Caco-2 (cell line): Measurements from ENCODE around the gene OR2AE1. TPM values are rescaled to one million over a fixed set of nuclear protein-coding genes. Genes with fewer than 3 reads are reported as not detected.

Experiments
- BruUV-seq: library from RNA; stranded (reverse); fragments of 400-500 nt; replicated peaks from 2 replicates; lab custom pipeline; 2021; lab: Mats Ljungman, UMichigan
- CTCF ChIA-PET: fragments of 300-600 bp; sonication (Branson Sonifier 250); formaldehyde crosslinking; loops from one replicate; lab custom pipeline; 2022; ENCODE audit warnings: antibody characterized with exemption; lab: Charles Lee
- POLR2A ChIA-PET: fragments of 300-600 bp; sonication (Branson Sonifier 250); formaldehyde crosslinking; loops from one replicate; lab custom pipeline; 2022; ENCODE audit warnings: antibody characterized with exemption; lab: Charles Lee
- DNase-seq, 2 experiments: peaks; one replicate each; pipeline versions ENCODE4 v3.0.0 to v3.0.0-alpha.2; 2020 to 2022
- H3K27me3 ChIP-seq: replicated peaks from 2 replicates; pipeline ENCODE4 v1.6.0; 2011; ENCODE audit warnings: low read length; ENCODE audit not compliant: control insufficient read depth, insufficient read depth
- H3K36me3 ChIP-seq: 2 replicates; pipeline ENCODE4 v1.5.1; 2011; ENCODE audit warnings: low read length; ENCODE audit not compliant: control insufficient read depth, insufficient read depth
- H3K4me1 ChIP-seq: fragments of 250-450 bp; sonication (Bioruptor Pico); 2 replicates; pipeline ENCODE4 v1.5.1; 2020; ENCODE audit warnings: mild to moderate bottlenecking
- H3K4me3 ChIP-seq: 2 replicates; pipeline ENCODE4 v1.5.1; 2011; ENCODE audit warnings: low read depth, mild to moderate bottlenecking, control low read depth, low read length
- H3K9me3 ChIP-seq: fragments of 250-450 bp; sonication (Bioruptor Pico); 2 replicates; pipeline ENCODE4 v1.5.1; 2020; ENCODE audit warnings: mild to moderate bottlenecking, moderate library complexity
- H3K27ac Mint-ChIP-seq: one replicate; pipeline ENCODE4 v1.8.0; 2022; ENCODE audit warnings: mixed read lengths; ENCODE audit not compliant: unreplicated experiment
- H3K27me3 Mint-ChIP-seq: one replicate; pipeline ENCODE4 v1.8.0; 2022; ENCODE audit warnings: mixed read lengths; ENCODE audit not compliant: insufficient read depth, unreplicated experiment
- H3K36me3 Mint-ChIP-seq: one replicate; pipeline ENCODE4 v1.8.0; 2022; ENCODE audit warnings: mild to moderate bottlenecking, mixed read lengths; ENCODE audit not compliant: insufficient read depth, unreplicated experiment
- H3K4me1 Mint-ChIP-seq: one replicate; pipeline ENCODE4 v1.8.0; 2022; ENCODE audit warnings: low read depth, mixed read lengths; ENCODE audit not compliant: unreplicated experiment
- H3K4me3 Mint-ChIP-seq: one replicate; pipeline ENCODE4 v1.8.0; 2022; ENCODE audit warnings: mild to moderate bottlenecking, moderate library complexity, mixed read lengths; ENCODE audit not compliant: unreplicated experiment
- H3K9me3 Mint-ChIP-seq: one replicate; pipeline ENCODE4 v1.8.0; 2022; ENCODE audit warnings: mixed read lengths; ENCODE audit not compliant: unreplicated experiment
- intact Hi-C: fragments of 100-400 bp; cut with micrococcal nuclease; formaldehyde crosslinking; loops from one replicate; pipeline ENCODE4 v1.10.0; 2022; ENCODE audit not compliant: unreplicated experiment
- total RNA-seq: library from RNA; stranded (reverse); gene quantifications from 2 replicates; pipeline ENCODE4 v1.2.3, GENCODE V29; 2022
- TF ChIP-seq, protein P1 (sequence below), 2 experiments: fragments of 200-600 bp in 1 of 2; IDR thresholded peaks; 1 replicate in 1 of 2; 2 replicates in 1 of 2; pipeline versions ENCODE4 v1.5.1 to v1.8.0; 2011 to 2022; ENCODE audit warnings: antibody characterized with exemption in 1 of 2, control low read depth in 1 of 2, inconsistent platforms in 1 of 2, low read depth in 1 of 2, low read length in 1 of 2, mild to moderate bottlenecking in 1 of 2, moderate library complexity in 1 of 2; ENCODE audit not compliant: insufficient read depth in 1 of 2, severe bottlenecking in 1 of 2, unreplicated experiment in 1 of 2

The OR2AE1 gene
- total RNA-seq, 1 experiment from 2014 or later = not detected

DNA sequence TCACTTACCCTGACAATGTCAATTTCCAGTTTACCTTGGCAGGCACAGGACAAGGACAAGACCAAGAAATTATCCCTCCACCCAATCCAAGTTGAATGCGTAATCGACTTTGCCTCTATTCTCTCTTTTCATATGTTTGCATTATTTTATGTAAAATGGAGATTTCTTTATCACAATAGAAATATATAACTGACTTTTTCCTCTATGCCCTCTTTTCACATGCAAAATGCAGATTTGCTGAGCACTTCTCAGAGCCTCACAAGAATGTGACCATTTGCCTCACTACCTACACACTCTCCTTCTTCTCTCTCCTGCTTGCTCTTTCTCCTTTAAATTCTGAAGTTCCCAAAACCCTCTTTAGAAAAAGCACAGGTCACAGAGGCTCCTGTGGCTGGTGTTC, 33.9 kb downstream of the OR2AE1 start:
- Mint-ChIP-seq H3K4me1 (peaks cover 8% of the 10 kb centered on the region), H3K36me3 (no peaks in the 10 kb centered on the region), H3K27me3 (no peaks in the 10 kb centered on the region), H3K9me3 (no peaks in the 10 kb centered on the region), H3K27ac (no peak overlapping the region), H3K4me3 (no peak overlapping the region)
- no peak for DNase-seq
- H3K4me3 ChIP-seq = no peak overlapping the region
- TF ChIP-seq, protein P1, sequence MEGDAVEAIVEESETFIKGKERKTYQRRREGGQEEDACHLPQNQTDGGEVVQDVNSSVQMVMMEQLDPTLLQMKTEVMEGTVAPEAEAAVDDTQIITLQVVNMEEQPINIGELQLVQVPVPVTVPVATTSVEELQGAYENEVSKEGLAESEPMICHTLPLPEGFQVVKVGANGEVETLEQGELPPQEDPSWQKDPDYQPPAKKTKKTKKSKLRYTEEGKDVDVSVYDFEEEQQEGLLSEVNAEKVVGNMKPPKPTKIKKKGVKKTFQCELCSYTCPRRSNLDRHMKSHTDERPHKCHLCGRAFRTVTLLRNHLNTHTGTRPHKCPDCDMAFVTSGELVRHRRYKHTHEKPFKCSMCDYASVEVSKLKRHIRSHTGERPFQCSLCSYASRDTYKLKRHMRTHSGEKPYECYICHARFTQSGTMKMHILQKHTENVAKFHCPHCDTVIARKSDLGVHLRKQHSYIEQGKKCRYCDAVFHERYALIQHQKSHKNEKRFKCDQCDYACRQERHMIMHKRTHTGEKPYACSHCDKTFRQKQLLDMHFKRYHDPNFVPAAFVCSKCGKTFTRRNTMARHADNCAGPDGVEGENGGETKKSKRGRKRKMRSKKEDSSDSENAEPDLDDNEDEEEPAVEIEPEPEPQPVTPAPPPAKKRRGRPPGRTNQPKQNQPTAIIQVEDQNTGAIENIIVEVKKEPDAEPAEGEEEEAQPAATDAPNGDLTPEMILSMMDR (IDR thresholded peaks at IDR 0.05; ENCODE audit: insufficient read depth in 1 of 2, low read depth in 1 of 2, low read length in 1 of 2, severe bottlenecking in 1 of 2, unreplicated experiment in 1 of 2) = no peak
- intact Hi-C loops = no loop called here
- H3K4me1 ChIP-seq = peaks cover 4% of the 10 kb centered on the region; the same call in 1 of the 2 replicates
- no peaks in the 10 kb centered on the region for H3K27me3 ChIP-seq
- H3K36me3 ChIP-seq = no peaks in the 10 kb centered on the region
- H3K9me3 ChIP-seq = no peaks in the 10 kb centered on the region
- BruUV-seq = no TSS peak
- ChIA-PET CTCF (no interaction called here), POLR2A (no interaction called here)

DNA sequence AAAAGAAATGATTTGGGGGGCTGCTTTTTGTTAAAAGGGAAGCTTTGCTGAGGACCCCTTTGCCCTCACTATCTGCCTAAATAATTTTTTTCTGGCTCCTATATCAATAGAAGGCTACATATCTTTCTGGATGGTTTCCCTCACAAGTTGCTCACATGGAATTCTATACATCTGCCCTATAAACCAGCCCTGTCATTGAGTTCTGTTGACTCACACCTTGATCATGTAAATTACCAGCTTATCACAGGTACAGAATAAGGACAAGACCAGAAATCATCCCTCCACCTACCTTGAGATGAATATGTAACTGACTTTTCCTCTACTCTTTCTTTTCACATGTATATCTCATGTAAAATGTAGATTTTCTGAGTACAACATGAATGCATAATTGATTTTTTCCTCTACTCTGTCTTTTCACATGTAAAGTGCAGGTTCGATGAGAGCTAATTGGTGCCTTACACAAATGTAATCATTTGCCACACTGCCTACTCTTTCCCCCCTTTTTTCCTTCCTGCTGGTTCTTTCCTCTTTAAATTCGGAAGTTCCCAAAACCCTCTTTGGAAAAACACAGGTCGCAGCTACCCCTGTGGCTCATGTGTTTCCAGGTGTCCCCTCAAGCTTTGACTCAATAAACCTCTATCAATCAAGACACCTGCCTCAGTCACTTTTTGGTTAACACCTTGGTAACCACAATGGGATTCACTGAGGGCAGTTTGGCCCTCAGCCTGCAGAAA, 36.5 kb downstream of the OR2AE1 start:
- no peak for DNase-seq
- H3K4me3 Mint-ChIP-seq = no peak overlapping the region
- TF ChIP-seq, protein P1 (IDR thresholded peaks at IDR 0.05; ENCODE audit: insufficient read depth in 1 of 2, low read depth in 1 of 2, low read length in 1 of 2, severe bottlenecking in 1 of 2, unreplicated experiment in 1 of 2) = no peak
- no peaks in the 10 kb centered on the region for H3K9me3 Mint-ChIP-seq
- peaks cover 8% of the 10 kb centered on the region for H3K4me1 Mint-ChIP-seq
- H3K27me3 Mint-ChIP-seq = no peaks in the 10 kb centered on the region
- BruUV-seq = no TSS peak
- H3K4me3 ChIP-seq = no peak overlapping the region
- intact Hi-C loops = no loop called here
- H3K27ac Mint-ChIP-seq = no peak overlapping the region
- ChIA-PET CTCF (interaction anchor here (1.0 to 1.4 kb wide), 2 partner anchors 209 to 315 kb away, joined by 4 read pairs; no protein-coding TSS in a partner anchor), POLR2A (no interaction called here)
- H3K9me3 ChIP-seq = no peaks in the 10 kb centered on the region
- no peaks in the 10 kb centered on the region for H3K27me3 ChIP-seq
- H3K36me3 Mint-ChIP-seq = no peaks in the 10 kb centered on the region
- H3K36me3 ChIP-seq = no peaks in the 10 kb centered on the region
- peaks cover 4% of the 10 kb centered on the region; the same call in 1 of the 2 replicates for H3K4me1 ChIP-seq

DNA sequence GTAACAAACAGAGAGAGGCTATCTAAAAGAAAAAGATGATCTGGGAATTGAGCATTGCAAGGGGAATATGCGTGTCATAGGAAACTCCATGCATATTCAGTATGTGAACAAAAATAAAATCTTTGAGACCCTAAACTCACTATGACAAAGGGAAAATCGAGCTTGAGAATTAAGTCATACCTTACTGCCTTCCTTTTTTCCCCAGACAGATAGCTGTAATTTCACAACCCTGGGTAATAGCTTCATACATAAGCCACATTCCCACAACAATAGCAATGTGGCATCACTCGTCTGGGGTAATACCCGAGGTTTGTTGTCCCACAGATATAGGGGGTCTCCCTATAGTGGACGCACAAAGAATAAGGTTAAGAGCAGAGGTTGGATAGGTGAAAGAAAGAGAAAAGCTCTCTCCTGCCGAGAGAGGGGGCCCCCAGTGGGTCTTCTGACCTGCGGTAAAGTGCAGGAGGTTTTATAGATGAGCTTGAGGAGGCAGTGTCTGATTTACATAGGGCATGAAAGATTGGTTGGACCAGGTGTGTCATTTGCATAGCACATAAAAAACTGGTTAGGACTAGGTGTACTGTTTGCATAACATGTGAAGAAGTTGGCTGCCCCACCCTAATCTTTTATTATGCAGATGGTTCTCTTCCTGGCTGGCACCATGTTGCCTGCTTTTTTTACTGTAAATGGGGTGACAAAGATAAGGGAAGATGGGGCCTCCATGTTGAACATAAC, 37.4 kb downstream of the OR2AE1 start:
- H3K4me3 Mint-ChIP-seq = no peak overlapping the region
- Histone ChIP-seq H3K36me3 (no peaks in the 10 kb centered on the region), H3K4me3 (no peak overlapping the region), H3K9me3 (no peaks in the 10 kb centered on the region), H3K27me3 (no peaks in the 10 kb centered on the region), H3K4me1 (peaks cover 4% of the 10 kb centered on the region; the same call in 1 of the 2 replicates)
- ChIA-PET POLR2A (interaction anchor here (0.6 kb wide), 1 partner anchor 295 kb away, joined by 3 read pairs; no protein-coding TSS in a partner anchor), CTCF (interaction anchor here (1.0 to 1.4 kb wide), 2 partner anchors 208 to 314 kb away, joined by 4 read pairs; no protein-coding TSS in a partner anchor)
- no peaks in the 10 kb centered on the region for H3K27me3 Mint-ChIP-seq
- intact Hi-C loops = loop anchor here (5.0 kb wide), 1 partner anchor 147 kb away; no protein-coding TSS in a partner anchor
- TF ChIP-seq, protein P1 (IDR thresholded peaks at IDR 0.05; ENCODE audit: insufficient read depth in 1 of 2, low read depth in 1 of 2, low read length in 1 of 2, severe bottlenecking in 1 of 2, unreplicated experiment in 1 of 2) = peak in 1 of 2 experiments; percentile 11
- H3K9me3 Mint-ChIP-seq = no peaks in the 10 kb centered on the region
- H3K27ac Mint-ChIP-seq = no peak overlapping the region
- TSS peak; percentile 44 for BruUV-seq
- no peaks in the 10 kb centered on the region for H3K36me3 Mint-ChIP-seq
- H3K4me1 Mint-ChIP-seq = peaks cover 8% of the 10 kb centered on the region
- peak; percentile 30 to 38 for DNase-seq
